ENCODE data around the gene COLQ.

Gene COLQ

GRCh38 chr3:15454965-15455364 is 66.5 kb downstream of the COLQ start:
- DNase-seq = no peak

GRCh38 chr3:15453991-15454625 is 67.4 kb downstream of the COLQ start:
- no peak for DNase-seq

- no peak for DNase-seq
Measured at GRCh38 chr3:15453501-15453900, 68.0 kb downstream of the COLQ start.

- DNase-seq = no peak
Measured at GRCh38 chr3:15452961-15453360, 68.5 kb downstream of the COLQ start.

- no peak for DNase-seq
Measured at GRCh38 chr3:15452156-15452555, 69.3 kb downstream of the COLQ start.

- no peak for DNase-seq
Measured at GRCh38 chr3:15451216-15452113, 70.0 kb downstream of the COLQ start.

- DNase-seq = no peak
Measured at GRCh38 chr3:15450438-15451215, 70.9 kb downstream of the COLQ start.

GRCh38 chr3:15449489-15450224 is 71.8 kb downstream of the COLQ start:
- DNase-seq = no peak

GRCh38 chr3:15443826-15444524 is 77.5 kb downstream of the COLQ start:
- DNase-seq = no peak

- DNase-seq = no peak
Measured at GRCh38 chr3:15440891-15441290, 80.6 kb downstream of the COLQ start.

- DNase-seq = no peak
Measured at GRCh38 chr3:15439476-15439875, 82.0 kb downstream of the COLQ start.

GRCh38 chr3:15438983-15439382 is 82.5 kb downstream of the COLQ start:
- DNase-seq = no peak

- no peak for DNase-seq
Measured at GRCh38 chr3:15436246-15436645, 85.3 kb downstream of the COLQ start.

GRCh38 chr3:15434756-15435155 is 86.8 kb downstream of the COLQ start:
- no peak for DNase-seq

GRCh38 chr3:15433531-15433930 is 88.0 kb downstream of the COLQ start:
- no peak for DNase-seq

GRCh38 chr3:15431256-15431837 is 90.2 kb downstream of the COLQ start:
- DNase-seq = no peak

- DNase-seq = no peak
Measured at GRCh38 chr3:15430624-15431023, 90.9 kb downstream of the COLQ start.

GRCh38 chr3:15429080-15429479 is 92.4 kb downstream of the COLQ start:
- DNase-seq = no peak

- no peak for DNase-seq
Measured at GRCh38 chr3:15428539-15428938, 93.0 kb downstream of the COLQ start.

GRCh38 chr3:15427981-15428380 is 93.5 kb downstream of the COLQ start:
- no peak for DNase-seq

- DNase-seq = peak; percentile 88
Measured at GRCh38 chr3:15427182-15427880, 94.2 kb downstream of the COLQ start, which contains the start of the genes EAF1 and METTL6. Gene EAF1 (plus strand): TSS chr3:15427598. CDS start chr3:15427780, 182 bp downstream. Gene METTL6 (minus strand): TSS chr3:15427544. CDS start chr3:15426511, 1,033 bp downstream.

Data from right kidney (tissue), 1 donor.